COLO829 (cell line): ENCODE measurements around the gene PTPRG.
"Not testable (repeated sequence)": the region's sequence is repeated elsewhere in the genome, so short reads cannot be mapped to it uniquely, and the experiment has no call there.

Source experiments
- DNase-seq: peaks from one replicate; pipeline ENCODE4 v3.0.0; 2012; ENCODE audit warnings: low spot score

PTPRG gene

GRCh38 chr3:61725851-61726333 is 164.5 kb downstream of the PTPRG start:
- peak; percentile 98 for DNase-seq

GRCh38 chr3:61727435-61727834 is 166.1 kb downstream of the PTPRG start:
- DNase-seq, result no peak

GRCh38 chr3:61729038-61729634 is 167.8 kb downstream of the PTPRG start:
- no peak for DNase-seq

- no peak for DNase-seq
Observed at GRCh38 chr3:61730056-61730455, 168.7 kb downstream of the PTPRG start.

GRCh38 chr3:61730577-61731231 is 169.3 kb downstream of the PTPRG start:
- DNase-seq, result no peak

GRCh38 chr3:61733000-61733399 is 171.6 kb downstream of the PTPRG start:
- no peak for DNase-seq

- DNase-seq, result no peak
Observed at GRCh38 chr3:61733876-61734275, 172.5 kb downstream of the PTPRG start.

- DNase-seq, result no peak
Observed at GRCh38 chr3:61734749-61735686, 173.6 kb downstream of the PTPRG start.

- no peak for DNase-seq
Observed at GRCh38 chr3:61736506-61736905, 175.1 kb downstream of the PTPRG start.

GRCh38 chr3:61739640-61740039 is 178.3 kb downstream of the PTPRG start:
- no peak for DNase-seq

- no peak for DNase-seq
Observed at GRCh38 chr3:61740494-61740893, 179.1 kb downstream of the PTPRG start.

GRCh38 chr3:61741551-61741950 is 180.2 kb downstream of the PTPRG start:
- no peak for DNase-seq

GRCh38 chr3:61742006-61742405 is 180.6 kb downstream of the PTPRG start:
- no peak for DNase-seq

GRCh38 chr3:61743067-61743466 is 181.7 kb downstream of the PTPRG start:
- DNase-seq, result no peak

GRCh38 chr3:61743686-61744242 is 182.4 kb downstream of the PTPRG start:
- DNase-seq, result no peak

- DNase-seq, result no peak
Observed at GRCh38 chr3:61748288-61748687, 186.9 kb downstream of the PTPRG start.

GRCh38 chr3:61750766-61751165 is 189.4 kb downstream of the PTPRG start:
- DNase-seq, result no peak

- no peak for DNase-seq
Observed at GRCh38 chr3:61758839-61759238, 197.5 kb downstream of the PTPRG start.

GRCh38 chr3:61760783-61761182 is 199.4 kb downstream of the PTPRG start:
- DNase-seq, result not testable (repeated sequence)

- no peak for DNase-seq
Observed at GRCh38 chr3:61761694-61762430, 200.5 kb downstream of the PTPRG start.

- DNase-seq, result no peak
Observed at GRCh38 chr3:61765157-61765876, 203.9 kb downstream of the PTPRG start.
